Measurements from ENCODE around the gene EEF1B2. TPM values are rescaled to one million over a fixed set of nuclear protein-coding genes. Genes with fewer than 3 reads are reported as not detected.

Gene EEF1B2
- total and polyA plus RNA-seq, 7 donors = 227 to 1,024 (median 646) TPM

DNA sequence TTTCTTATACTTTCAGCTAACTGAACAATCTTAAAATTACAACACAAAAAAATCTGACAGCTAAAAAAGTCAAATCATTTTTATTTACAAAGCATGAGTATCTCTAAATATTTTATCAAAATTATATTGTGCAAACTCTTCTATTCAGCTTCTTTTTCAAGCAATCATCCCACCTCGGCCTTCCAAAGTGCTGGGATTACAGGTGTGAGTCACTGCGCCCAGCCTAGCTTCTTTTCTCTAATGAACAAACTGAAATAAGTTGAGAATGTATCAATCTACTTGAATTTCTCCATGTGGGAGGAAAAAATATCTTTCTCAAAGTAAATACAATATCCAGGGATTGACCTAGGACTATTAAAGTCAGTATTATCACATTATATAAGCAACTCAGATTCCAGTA, 15.3 kb upstream of the EEF1B2 start:
- 97% methylated on average over 2 of the region's 2 CpGs for WGBS, 2 donors
- H3K27ac ChIP-seq = no peak overlapping the region
- no peak overlapping the region for H3K4me3 ChIP-seq
- peaks cover 26 to 100% (median 73%) of the 10 kb centered on the region in 4 donors for H3K36me3 ChIP-seq
- H3K9me3 ChIP-seq = no peaks in the 10 kb centered on the region
- no peaks in the 10 kb centered on the region for H3K27me3 ChIP-seq
- intact Hi-C loops (cut with DNase I) = no loop called here
- no peaks in the 10 kb centered on the region for H3K4me1 ChIP-seq
- TF ChIP-seq EP300 (IDR thresholded peaks at IDR 0.05) (no peak), POLR2A (IDR thresholded peaks at IDR 0.05) (no peak), POLR2AphosphoS5 (IDR thresholded peaks at IDR 0.05) (no peak)
- TF ChIP-seq, protein P1, sequence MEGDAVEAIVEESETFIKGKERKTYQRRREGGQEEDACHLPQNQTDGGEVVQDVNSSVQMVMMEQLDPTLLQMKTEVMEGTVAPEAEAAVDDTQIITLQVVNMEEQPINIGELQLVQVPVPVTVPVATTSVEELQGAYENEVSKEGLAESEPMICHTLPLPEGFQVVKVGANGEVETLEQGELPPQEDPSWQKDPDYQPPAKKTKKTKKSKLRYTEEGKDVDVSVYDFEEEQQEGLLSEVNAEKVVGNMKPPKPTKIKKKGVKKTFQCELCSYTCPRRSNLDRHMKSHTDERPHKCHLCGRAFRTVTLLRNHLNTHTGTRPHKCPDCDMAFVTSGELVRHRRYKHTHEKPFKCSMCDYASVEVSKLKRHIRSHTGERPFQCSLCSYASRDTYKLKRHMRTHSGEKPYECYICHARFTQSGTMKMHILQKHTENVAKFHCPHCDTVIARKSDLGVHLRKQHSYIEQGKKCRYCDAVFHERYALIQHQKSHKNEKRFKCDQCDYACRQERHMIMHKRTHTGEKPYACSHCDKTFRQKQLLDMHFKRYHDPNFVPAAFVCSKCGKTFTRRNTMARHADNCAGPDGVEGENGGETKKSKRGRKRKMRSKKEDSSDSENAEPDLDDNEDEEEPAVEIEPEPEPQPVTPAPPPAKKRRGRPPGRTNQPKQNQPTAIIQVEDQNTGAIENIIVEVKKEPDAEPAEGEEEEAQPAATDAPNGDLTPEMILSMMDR (IDR thresholded peaks at IDR 0.05) = no peak
- no peak for DNase-seq

DNA sequence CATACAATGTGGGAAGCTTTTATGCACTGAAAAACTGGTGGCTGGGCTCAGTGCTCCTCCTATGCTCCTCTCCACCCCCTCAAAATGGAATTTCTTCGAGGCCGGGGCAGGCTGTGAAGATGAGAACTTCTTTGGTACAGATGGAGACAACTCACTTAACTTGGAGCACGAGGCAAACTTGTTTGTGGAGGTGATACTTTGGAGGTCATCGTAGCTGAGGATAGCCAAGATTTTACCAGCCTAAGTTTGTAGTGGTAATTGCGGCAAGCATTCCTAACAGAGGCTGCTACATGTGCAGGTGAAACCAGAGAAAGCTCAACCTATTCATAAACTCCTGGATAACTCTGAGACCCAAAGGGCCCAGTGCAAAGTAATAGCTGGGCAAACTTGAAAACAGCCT, 14.0 kb upstream of the EEF1B2 start:
- H3K4me1 ChIP-seq = no peaks in the 10 kb centered on the region
- DNase-seq = no peak
- TF ChIP-seq, protein P1 (IDR thresholded peaks at IDR 0.05) = no peak
- TF ChIP-seq POLR2A (IDR thresholded peaks at IDR 0.05) (no peak), EP300 (IDR thresholded peaks at IDR 0.05) (no peak), POLR2AphosphoS5 (IDR thresholded peaks at IDR 0.05) (no peak)
- H3K9me3 ChIP-seq = no peaks in the 10 kb centered on the region
- H3K27me3 ChIP-seq = no peaks in the 10 kb centered on the region
- 87 to 88% methylated on average over 5 of the region's 5 CpGs for WGBS, 2 donors
- intact Hi-C loops (cut with DNase I) = no loop called here
- peaks cover 17 to 100% (median 65%) of the 10 kb centered on the region in 4 donors for H3K36me3 ChIP-seq
- no peak overlapping the region for H3K4me3 ChIP-seq
- H3K27ac ChIP-seq = no peak overlapping the region

DNA sequence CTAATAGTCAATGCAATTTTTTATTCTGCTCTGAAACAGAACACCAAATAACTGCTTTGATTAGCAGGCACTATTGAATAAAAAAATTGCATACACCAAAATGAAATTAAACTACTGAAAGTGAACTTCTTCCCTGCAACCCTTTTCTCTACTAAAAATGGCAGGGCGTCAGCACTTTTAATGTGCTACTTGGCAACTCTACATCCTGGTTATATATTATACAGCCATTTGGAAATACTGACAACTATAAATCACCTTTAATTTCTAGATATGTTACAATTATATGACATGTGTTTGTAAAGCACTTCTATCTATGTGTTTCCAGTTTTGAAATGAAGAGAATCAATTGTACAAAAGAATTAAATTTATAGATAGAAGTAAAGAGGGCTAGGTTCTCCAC, 10.4 kb upstream of the EEF1B2 start:
- no peak overlapping the region for H3K27ac ChIP-seq
- 19 to 68% methylated on average over 1 of the region's 1 CpG for WGBS, 2 donors
- peaks cover 0 to 8% (median 7%) of the 10 kb centered on the region in 4 donors for H3K4me1 ChIP-seq
- no peak overlapping the region for H3K4me3 ChIP-seq
- H3K36me3 ChIP-seq = peaks cover 10 to 79% (median 45%) of the 10 kb centered on the region in 4 donors
- H3K9me3 ChIP-seq = no peaks in the 10 kb centered on the region
- DNase-seq = no peak
- H3K27me3 ChIP-seq = no peaks in the 10 kb centered on the region
- intact Hi-C loops (cut with DNase I) = no loop called here
- no peak for TF ChIP-seq POLR2A (IDR thresholded peaks at IDR 0.05)
- TF ChIP-seq, protein P1 (IDR thresholded peaks at IDR 0.05) = no peak
- no peak for TF ChIP-seq POLR2AphosphoS5 (IDR thresholded peaks at IDR 0.05)
- no peak for TF ChIP-seq EP300 (IDR thresholded peaks at IDR 0.05)

DNA sequence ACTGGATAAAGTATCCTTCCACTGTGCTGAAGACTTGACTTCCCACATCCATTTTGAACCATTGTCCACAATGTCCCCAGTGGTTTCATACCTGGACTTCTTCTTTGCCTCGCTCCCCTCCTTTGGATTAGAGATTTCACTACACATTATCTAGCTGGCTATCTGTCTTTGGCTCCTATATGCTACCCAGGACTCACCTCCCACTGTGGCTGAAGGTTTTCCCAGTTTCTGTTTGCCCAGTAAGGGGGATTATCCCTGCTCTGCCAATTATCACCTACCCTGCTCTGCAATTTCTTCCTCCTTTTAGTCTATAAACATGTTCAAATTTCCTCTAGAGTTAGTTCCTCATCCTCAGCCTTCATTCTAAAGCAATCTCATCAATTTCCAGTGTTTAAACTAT, 9.5 kb upstream of the EEF1B2 start:
- no peaks in the 10 kb centered on the region for H3K9me3 ChIP-seq
- peaks cover 0 to 12% (median 11%) of the 10 kb centered on the region in 4 donors for H3K4me1 ChIP-seq
- no peaks in the 10 kb centered on the region for H3K27me3 ChIP-seq
- TF ChIP-seq POLR2A (IDR thresholded peaks at IDR 0.05) (no peak), POLR2AphosphoS5 (IDR thresholded peaks at IDR 0.05) (no peak), EP300 (IDR thresholded peaks at IDR 0.05) (no peak)
- TF ChIP-seq, protein P1 (IDR thresholded peaks at IDR 0.05) = no peak
- no peak overlapping the region for H3K27ac ChIP-seq
- 95% methylated on average over 1 of the region's 1 CpG for WGBS, 2 donors
- intact Hi-C loops (cut with DNase I) = no loop called here
- no peak for DNase-seq
- H3K36me3 ChIP-seq = peaks cover 10 to 70% (median 40%) of the 10 kb centered on the region in 4 donors
- no peak overlapping the region for H3K4me3 ChIP-seq

DNA sequence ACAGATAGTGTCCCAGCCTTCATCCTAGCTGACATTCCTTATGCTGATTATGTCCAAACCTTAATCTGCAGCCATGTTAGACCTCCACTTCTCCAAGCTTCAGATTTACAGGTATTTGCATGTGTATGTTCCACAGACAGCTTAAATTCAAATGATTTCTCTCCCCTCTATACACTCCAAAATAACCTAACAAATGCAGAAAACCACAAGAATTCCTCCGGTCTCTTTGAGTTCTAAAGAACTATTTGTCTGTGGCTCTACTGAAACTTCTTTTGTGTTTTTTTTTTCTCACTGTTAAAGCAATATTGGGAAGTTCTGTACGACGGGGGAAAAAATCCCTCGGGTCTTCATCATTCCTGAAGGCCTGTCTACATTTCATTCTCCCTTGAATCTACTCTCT, 9.1 kb upstream of the EEF1B2 start:
- Histone ChIP-seq H3K4me1 (peaks cover 0 to 15% (median 12%) of the 10 kb centered on the region in 4 donors), H3K36me3 (peaks cover 10 to 66% (median 35%) of the 10 kb centered on the region in 4 donors), H3K4me3 (no peak overlapping the region), H3K9me3 (no peaks in the 10 kb centered on the region), H3K27ac (no peak overlapping the region), H3K27me3 (no peaks in the 10 kb centered on the region)
- DNase-seq = no peak
- intact Hi-C loops (cut with DNase I) = no loop called here
- TF ChIP-seq POLR2A (IDR thresholded peaks at IDR 0.05) (no peak), POLR2AphosphoS5 (IDR thresholded peaks at IDR 0.05) (no peak), EP300 (IDR thresholded peaks at IDR 0.05) (no peak)
- TF ChIP-seq, protein P1 (IDR thresholded peaks at IDR 0.05) = no peak
- 85 to 92% methylated on average over 4 of the region's 4 CpGs for WGBS, 2 donors

Data from sigmoid colon (tissue), 7 donors.